DND-41 (cell line): Measurements from ENCODE around the gene USP34.

ENCODE experiments used
- ATAC-seq: fragments of 200-7000 bp; cut with Tn5 transposase; 3 replicates; pipeline ENCODE4 v1.9.1; 2021; ENCODE audit warnings: low read depth; ENCODE audit not compliant: insufficient read depth
- DNase-seq: peaks from one replicate; pipeline ENCODE4 v3.0.0-alpha.2; 2020
- H2AFZ ChIP-seq: 2 replicates; pipeline ENCODE4 v1.6.0; 2012; ENCODE audit warnings: low read depth, low read length
- H3K27ac ChIP-seq: 2 replicates; pipeline ENCODE4 v1.5.1; 2012; ENCODE audit warnings: low read length, inconsistent platforms
- H3K27me3 ChIP-seq: fragments of 200-600 bp; sonication (generic); 2 replicates; pipeline ENCODE4 v1.6.0; 2012; ENCODE audit warnings: low read length, mild to moderate bottlenecking, inconsistent platforms; ENCODE audit not compliant: insufficient read depth, poor library complexity
- H3K36me3 ChIP-seq: 2 replicates; pipeline ENCODE4 v1.5.1; 2012; ENCODE audit warnings: low read length, inconsistent platforms; ENCODE audit not compliant: insufficient read depth
- H3K4me1 ChIP-seq: 2 replicates; pipeline ENCODE4 v1.5.1; 2012; ENCODE audit warnings: mild to moderate bottlenecking, low read length; ENCODE audit not compliant: insufficient read depth
- H3K4me2 ChIP-seq: 2 replicates; pipeline ENCODE4 v1.6.0; 2012; ENCODE audit warnings: mild to moderate bottlenecking, moderate library complexity, low read length, inconsistent platforms; ENCODE audit not compliant: insufficient read depth
- H3K4me3 ChIP-seq, 2 experiments: fragments of 200-600 bp in 1 of 2; shearing (Covaris generic) in 1 of 2; 2 replicates each; pipeline ENCODE4 v1.5.1; 2012 to 2016; ENCODE audit warnings: inconsistent platforms in 2 of 2, low read length in 2 of 2, mild to moderate bottlenecking in 2 of 2, low read depth in 1 of 2, moderate library complexity in 1 of 2
- H3K79me2 ChIP-seq: 2 replicates; pipeline ENCODE4 v1.6.0; 2012; ENCODE audit warnings: low read length, inconsistent platforms; ENCODE audit not compliant: insufficient read depth
- H3K9ac ChIP-seq: 2 replicates; pipeline ENCODE4 v1.6.0; 2012; ENCODE audit warnings: low read depth, mild to moderate bottlenecking, inconsistent platforms, low read length, moderate library complexity
- H3K9me3 ChIP-seq: 2 replicates; pipeline ENCODE4 v1.5.1; 2012; ENCODE audit warnings: low read length, moderate library complexity, mild to moderate bottlenecking, inconsistent platforms; ENCODE audit not compliant: insufficient read depth, severe bottlenecking
- H4K20me1 ChIP-seq: 2 replicates; pipeline ENCODE4 v1.6.0; 2012; ENCODE audit warnings: low read length; ENCODE audit not compliant: insufficient read depth
- CTCF ChIP-seq: IDR thresholded peaks from 2 replicates; pipeline ENCODE4 v1.5.1; 2012; ENCODE audit warnings: borderline replicate concordance, low read length, moderate library complexity, mild to moderate bottlenecking; ENCODE audit not compliant: poor library complexity, severe bottlenecking; ENCODE audit errors: extremely low read depth
- EZH2 ChIP-seq: IDR thresholded peaks from 3 replicates; pipeline ENCODE4 v1.6.1; 2012; ENCODE audit warnings: borderline replicate concordance, low read depth, mild to moderate bottlenecking, moderate library complexity, low read length, inconsistent platforms; ENCODE audit not compliant: severe bottlenecking

The USP34 gene

DNA sequence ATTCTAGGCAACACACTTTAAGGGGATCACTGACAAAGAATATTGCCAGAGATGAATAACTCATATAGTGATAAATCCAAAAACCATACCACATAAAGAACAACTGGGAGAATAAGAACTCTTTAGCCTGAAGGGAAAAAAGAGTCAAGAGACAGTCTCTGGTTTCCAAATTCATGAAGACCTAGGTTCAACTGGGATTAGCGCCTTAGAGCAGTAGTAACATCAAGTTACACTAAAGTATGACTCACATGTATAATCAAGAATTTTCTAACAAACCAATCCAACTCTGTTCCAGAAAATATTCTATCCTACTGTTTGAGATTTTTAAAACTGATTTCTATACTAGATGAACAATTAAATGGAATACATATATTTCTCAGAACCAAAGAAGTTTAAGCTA, 93.8 kb downstream of the USP34 start:
- H4K20me1 ChIP-seq: no peaks in the 10 kb centered on the region; the same call in 1 of the 2 replicates
- no peak overlapping the region for H3K4me3 ChIP-seq
- TF ChIP-seq EZH2 (no peak), CTCF (no peak)
- no peaks in the 10 kb centered on the region for H3K9me3 ChIP-seq
- no peak overlapping the region for H3K27ac ChIP-seq
- no peak for ATAC-seq
- no peaks in the 10 kb centered on the region for H3K27me3 ChIP-seq
- H3K4me2 ChIP-seq: no peak overlapping the region
- DNase-seq: no peak
- no peak overlapping the region for H2AFZ ChIP-seq
- peaks cover 5% of the 10 kb centered on the region; the same call in 1 of the 2 replicates for H3K79me2 ChIP-seq
- H3K9ac ChIP-seq: no peak overlapping the region
- H3K36me3 ChIP-seq: peaks cover 71% of the 10 kb centered on the region
- no peaks in the 10 kb centered on the region for H3K4me1 ChIP-seq

DNA sequence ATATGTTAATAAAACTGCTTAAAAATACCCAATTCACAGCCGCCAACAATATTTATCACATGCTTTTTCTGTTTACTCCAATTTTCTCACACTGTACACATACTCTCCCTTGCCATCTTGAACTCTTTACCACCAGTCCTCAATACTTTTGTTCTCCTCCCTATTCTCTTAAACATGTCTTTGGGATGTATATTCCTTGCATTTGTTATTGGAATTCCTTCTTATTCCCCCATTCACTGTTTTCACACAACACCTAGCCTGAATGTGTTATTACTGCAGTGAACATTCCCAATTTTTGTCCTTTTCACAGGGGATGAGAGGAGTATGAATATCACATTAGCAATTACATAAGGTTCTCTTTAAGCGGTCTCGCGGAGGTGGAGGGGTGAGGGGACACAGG, 94.7 kb downstream of the USP34 start:
- no peak overlapping the region for H3K9ac ChIP-seq
- no peaks in the 10 kb centered on the region for H3K27me3 ChIP-seq
- no peak overlapping the region for H3K27ac ChIP-seq
- no peaks in the 10 kb centered on the region for H3K4me1 ChIP-seq
- no peak for DNase-seq
- peaks cover 66% of the 10 kb centered on the region for H3K36me3 ChIP-seq
- no peak overlapping the region for H3K4me3 ChIP-seq
- ATAC-seq: no peak
- no peak overlapping the region for H3K4me2 ChIP-seq
- H3K9me3 ChIP-seq: no peaks in the 10 kb centered on the region
- H3K79me2 ChIP-seq: peaks cover 5% of the 10 kb centered on the region; the same call in 1 of the 2 replicates
- no peak overlapping the region for H2AFZ ChIP-seq
- no peaks in the 10 kb centered on the region; the same call in 1 of the 2 replicates for H4K20me1 ChIP-seq
- TF ChIP-seq CTCF (no peak), EZH2 (no peak)

GRCh38 chr2:61371027-61371426, 99.9 kb downstream of the USP34 start:
- no peak overlapping the region for H3K4me2 ChIP-seq
- TF ChIP-seq CTCF (no peak), EZH2 (no peak)
- peaks cover 62% of the 10 kb centered on the region for H3K36me3 ChIP-seq
- no peaks in the 10 kb centered on the region for H3K9me3 ChIP-seq
- no peak overlapping the region for H3K4me3 ChIP-seq
- no peak overlapping the region for H3K9ac ChIP-seq
- H3K27ac ChIP-seq: no peak overlapping the region
- H2AFZ ChIP-seq: no peak overlapping the region
- no peak for DNase-seq
- H3K27me3 ChIP-seq: no peaks in the 10 kb centered on the region
- peaks cover 11% of the 10 kb centered on the region for H3K4me1 ChIP-seq
- H4K20me1 ChIP-seq: no peaks in the 10 kb centered on the region; the same call in 1 of the 2 replicates
- no peak for ATAC-seq
- peaks cover 5% of the 10 kb centered on the region; the same call in 1 of the 2 replicates for H3K79me2 ChIP-seq
